Measurements from ENCODE around the gene XDH.

XDH gene

DNA sequence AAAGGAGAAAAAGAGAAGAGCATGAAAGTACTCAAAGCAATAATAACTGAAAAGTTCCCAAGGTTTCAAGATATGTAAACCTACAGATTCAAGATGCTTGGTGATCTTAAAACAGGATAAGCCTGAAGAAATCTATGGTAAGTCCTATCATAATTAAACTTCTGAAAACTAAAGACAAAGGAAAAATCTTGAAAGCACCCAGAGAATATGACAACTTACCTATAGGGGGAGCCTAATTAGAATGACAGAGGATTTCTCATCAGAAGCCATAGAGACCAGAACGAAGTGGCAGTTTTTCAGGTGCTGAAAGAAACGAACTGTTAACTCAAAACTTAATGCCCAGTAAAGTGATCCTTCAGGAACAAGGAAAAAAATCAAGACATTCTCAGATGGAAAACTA lies 59.7 kb downstream of the XDH start:
- H3K27ac ChIP-seq, result no peak overlapping the region
- TF ChIP-seq, protein P1, sequence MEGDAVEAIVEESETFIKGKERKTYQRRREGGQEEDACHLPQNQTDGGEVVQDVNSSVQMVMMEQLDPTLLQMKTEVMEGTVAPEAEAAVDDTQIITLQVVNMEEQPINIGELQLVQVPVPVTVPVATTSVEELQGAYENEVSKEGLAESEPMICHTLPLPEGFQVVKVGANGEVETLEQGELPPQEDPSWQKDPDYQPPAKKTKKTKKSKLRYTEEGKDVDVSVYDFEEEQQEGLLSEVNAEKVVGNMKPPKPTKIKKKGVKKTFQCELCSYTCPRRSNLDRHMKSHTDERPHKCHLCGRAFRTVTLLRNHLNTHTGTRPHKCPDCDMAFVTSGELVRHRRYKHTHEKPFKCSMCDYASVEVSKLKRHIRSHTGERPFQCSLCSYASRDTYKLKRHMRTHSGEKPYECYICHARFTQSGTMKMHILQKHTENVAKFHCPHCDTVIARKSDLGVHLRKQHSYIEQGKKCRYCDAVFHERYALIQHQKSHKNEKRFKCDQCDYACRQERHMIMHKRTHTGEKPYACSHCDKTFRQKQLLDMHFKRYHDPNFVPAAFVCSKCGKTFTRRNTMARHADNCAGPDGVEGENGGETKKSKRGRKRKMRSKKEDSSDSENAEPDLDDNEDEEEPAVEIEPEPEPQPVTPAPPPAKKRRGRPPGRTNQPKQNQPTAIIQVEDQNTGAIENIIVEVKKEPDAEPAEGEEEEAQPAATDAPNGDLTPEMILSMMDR (conservative IDR thresholded peaks at IDR 0.05), result peak; percentile 62
- TF ChIP-seq ZFX (IDR thresholded peaks at IDR 0.05), result no peak

- H3K27ac ChIP-seq, result no peak overlapping the region
- TF ChIP-seq, protein P1 (conservative IDR thresholded peaks at IDR 0.05), result no peak
- TF ChIP-seq ZFX (IDR thresholded peaks at IDR 0.05), result no peak
Measured at GRCh38 chr2:31353179-31353578, 61.4 kb downstream of the XDH start.

- no peak for TF ChIP-seq ZFX (IDR thresholded peaks at IDR 0.05)
- TF ChIP-seq, protein P1 (conservative IDR thresholded peaks at IDR 0.05), result no peak
- no peak overlapping the region for H3K27ac ChIP-seq
Measured at GRCh38 chr2:31349684-31350083, 64.9 kb downstream of the XDH start.

DNA sequence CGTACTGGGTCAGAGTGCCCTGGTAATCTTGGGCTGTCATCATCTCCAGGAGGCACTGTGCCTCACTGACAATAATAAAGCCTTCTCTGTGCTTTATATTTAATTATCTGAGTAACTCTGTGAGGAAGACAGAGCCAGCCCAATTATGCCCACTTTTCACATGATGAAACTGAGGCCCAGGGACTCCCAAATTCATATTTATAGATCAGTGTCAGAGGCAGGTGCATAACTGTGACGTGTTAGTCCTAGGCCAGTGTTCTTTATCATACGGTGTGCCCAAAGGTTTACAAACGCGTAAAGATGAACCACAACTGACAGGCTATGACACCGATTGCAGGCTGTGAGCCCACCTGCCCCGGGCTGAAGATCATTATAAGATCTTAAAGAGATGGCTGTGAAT lies 65.4 kb downstream of the XDH start:
- H3K27ac ChIP-seq, result no peak overlapping the region
- TF ChIP-seq ZFX (IDR thresholded peaks at IDR 0.05), result no peak
- TF ChIP-seq, protein P1 (conservative IDR thresholded peaks at IDR 0.05), result no peak

DNA sequence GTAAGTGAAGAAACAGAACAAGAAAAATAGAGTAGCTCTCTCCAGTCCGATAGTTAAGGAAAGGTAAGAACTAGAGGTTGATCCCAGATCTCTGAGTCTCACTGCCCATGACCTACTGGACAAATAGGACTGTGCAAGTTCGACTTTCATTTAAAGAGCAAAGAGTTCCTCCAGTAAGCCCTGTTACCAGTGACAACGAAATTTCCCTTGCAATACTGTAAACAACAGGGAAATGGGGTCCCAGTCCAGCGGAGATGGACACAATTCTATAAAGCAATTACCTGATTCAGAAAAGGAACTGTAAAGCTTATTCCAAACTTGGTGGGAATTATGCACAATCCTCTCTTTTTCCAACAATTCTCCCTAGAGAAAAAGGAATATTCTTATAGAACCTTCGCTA lies 65.9 kb downstream of the XDH start:
- TF ChIP-seq, protein P1 (conservative IDR thresholded peaks at IDR 0.05), result no peak
- no peak for TF ChIP-seq ZFX (IDR thresholded peaks at IDR 0.05)
- no peak overlapping the region for H3K27ac ChIP-seq

DNA sequence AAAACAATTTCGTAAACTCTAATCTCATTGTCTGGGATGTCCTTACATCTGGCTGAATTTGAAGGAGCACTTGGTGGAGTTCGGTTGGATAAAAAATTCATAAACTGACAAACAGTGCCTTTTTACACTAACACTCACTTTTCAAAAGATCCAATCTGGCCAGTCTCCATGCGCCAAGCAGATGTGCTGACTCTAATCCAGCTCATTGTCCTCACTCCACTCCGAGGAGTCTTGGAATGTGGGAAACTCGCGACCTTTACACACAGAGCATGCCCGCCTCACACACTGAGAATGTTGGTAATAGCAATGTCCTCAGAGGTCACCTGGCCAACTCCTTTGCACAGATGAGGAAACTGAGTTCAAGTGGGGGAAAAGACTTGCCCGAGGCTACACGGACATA lies 66.8 kb downstream of the XDH start:
- TF ChIP-seq, protein P1 (conservative IDR thresholded peaks at IDR 0.05), result no peak
- no peak for TF ChIP-seq ZFX (IDR thresholded peaks at IDR 0.05)
- H3K27ac ChIP-seq, result no peak overlapping the region

DNA sequence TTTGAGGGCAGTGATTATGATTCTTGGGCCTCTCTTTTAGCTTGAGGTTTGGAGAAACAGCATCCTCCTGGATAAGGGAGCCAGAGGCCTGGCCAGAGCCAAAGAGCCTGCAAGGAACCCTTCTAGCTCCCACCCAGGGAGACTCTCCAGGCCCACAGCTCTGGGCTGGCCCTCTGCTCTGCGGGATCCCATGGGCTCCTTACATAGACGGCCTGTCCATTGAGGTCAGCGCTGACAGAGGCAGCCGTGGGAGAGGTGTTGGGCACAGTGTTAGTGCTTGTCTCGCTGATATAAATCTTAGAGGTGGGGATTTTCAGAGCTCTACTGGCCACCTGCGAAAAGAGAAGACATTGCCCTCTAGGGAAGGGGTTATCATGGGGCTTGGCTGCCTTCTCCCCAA lies 67.2 kb downstream of the XDH start:
- TF ChIP-seq, protein P1 (conservative IDR thresholded peaks at IDR 0.05), result no peak
- no peak for TF ChIP-seq ZFX (IDR thresholded peaks at IDR 0.05)
- no peak overlapping the region for H3K27ac ChIP-seq

All from C4-2B (cell line).